SK-N-SH (cell line): Measurements from ENCODE around the gene UCKL1. TPM values are rescaled to one million over a fixed set of nuclear protein-coding genes. Genes with fewer than 3 reads are reported as not detected.

Experiments
- CTCF ChIA-PET: fragments of 300-600, 350-600 bp; formaldehyde crosslinking; extraction: SDS; loops from one replicate; lab custom pipeline; 2021; lab: Yijun Ruan, JAX
- POLR2A ChIA-PET: fragments of 350-600 bp; sonication (Branson Sonifier 250); formaldehyde crosslinking; extraction: SDS; loops from one replicate; lab custom pipeline; 2020; ENCODE audit warnings: antibody characterized with exemption, inconsistent platforms; lab: Yijun Ruan, JAX
- DNase-seq: peaks from one replicate; pipeline ENCODE4 v3.0.0; 2012
- H2AFZ ChIP-seq: fragments of 200-600 bp; sonication (generic); 2 replicates; pipeline ENCODE4 v1.8.1; 2016; ENCODE audit warnings: antibody characterized with exemption, mild to moderate bottlenecking, low read depth
- H3F3A ChIP-seq: fragments of 200-600 bp; sonication (generic); replicated peaks from 2 replicates; pipeline ENCODE3; 2016; ENCODE audit warnings: antibody characterized with exemption, mild to moderate bottlenecking; ENCODE audit not compliant: insufficient read depth
- H3K27ac ChIP-seq, 2 experiments: fragments of 200-500 bp in 1 of 2; fragments of 200-600 bp in 1 of 2; sonication (Bioruptor generic) in 1 of 2; sonication (generic), shearing (Covaris generic) in 1 of 2; 2 replicates each; pipeline versions ENCODE4 v1.5.1 to v1.6.1; 2014 to 2016; ENCODE audit warnings: low read depth in 2 of 2, inconsistent platforms in 1 of 2, low read length in 1 of 2, mild to moderate bottlenecking in 1 of 2, mixed read lengths in 1 of 2
- H3K27me3 ChIP-seq: fragments of 200-600 bp; sonication (generic), shearing (Covaris generic); 2 replicates; pipeline ENCODE4 v1.6.1; 2016; ENCODE audit warnings: mixed run types; ENCODE audit not compliant: insufficient read depth
- H3K36me3 ChIP-seq, 2 experiments: fragments of 200-500 bp in 1 of 2; fragments of 200-600 bp in 1 of 2; sonication (Bioruptor generic) in 1 of 2; sonication (generic) in 1 of 2; replicated peaks in 1 of 2; 2 replicates each; pipeline versions ENCODE3 to v1.5.1; 2014 to 2016; ENCODE audit warnings: low read length in 1 of 2, mild to moderate bottlenecking in 1 of 2; ENCODE audit not compliant: insufficient read depth in 2 of 2, control insufficient read depth in 1 of 2
- H3K4me1 ChIP-seq, 2 experiments: fragments of 200-500 bp in 1 of 2; fragments of 200-600 bp in 1 of 2; sonication (Bioruptor generic) in 1 of 2; sonication (generic), shearing (Covaris generic) in 1 of 2; 2 replicates each; pipeline versions ENCODE4 v1.5.1 to v1.6.1; 2014 to 2016; ENCODE audit warnings: low read depth in 1 of 2, low read length in 1 of 2, mixed run types in 1 of 2; ENCODE audit not compliant: insufficient read depth in 2 of 2, control insufficient read depth in 1 of 2
- H3K4me2 ChIP-seq: fragments of 200-600 bp; sonication (generic), shearing (Covaris generic); 2 replicates; pipeline ENCODE4 v1.6.1; 2017; ENCODE audit warnings: mixed run types
- H3K4me3 ChIP-seq, 2 experiments: fragments of 200-500 bp in 1 of 2; fragments of 200-600 bp in 1 of 2; sonication (Bioruptor generic) in 1 of 2; sonication (generic), shearing (Covaris generic) in 1 of 2; 2 replicates each; pipeline versions ENCODE4 v1.5.1 to v1.8.1; 2014 to 2016; ENCODE audit warnings: low read depth in 2 of 2, inconsistent platforms in 1 of 2, low read length in 1 of 2, mild to moderate bottlenecking in 1 of 2, mixed read lengths in 1 of 2, moderate library complexity in 1 of 2
- H3K79me2 ChIP-seq: fragments of 200-600 bp; sonication (generic); 2 replicates; pipeline ENCODE4 v1.8.1; 2017; ENCODE audit warnings: mild to moderate bottlenecking; ENCODE audit not compliant: insufficient read depth
- H3K9ac ChIP-seq: fragments of 200-600 bp; sonication (generic); 2 replicates; pipeline ENCODE4 v1.6.1; 2017; ENCODE audit warnings: mixed run types
- H3K9me2 ChIP-seq: fragments of 200-600 bp; sonication (generic); 2 replicates; pipeline ENCODE4 v1.6.1; 2017; ENCODE audit warnings: mixed run types
- H3K9me3 ChIP-seq: fragments of 200-600 bp; sonication (generic); 2 replicates; pipeline ENCODE4 v1.6.1; 2017; ENCODE audit warnings: mixed run types, mild to moderate bottlenecking, moderate library complexity
- H4K20me1 ChIP-seq: fragments of 200-600 bp; sonication (generic); 2 replicates; pipeline ENCODE4 v1.6.1; 2017; ENCODE audit warnings: mild to moderate bottlenecking, mixed run types; ENCODE audit not compliant: insufficient read depth
- CHD2 ChIP-seq: fragments of 150-350 bp; IDR thresholded peaks from 2 replicates; pipeline ENCODE4 v1.6.1; 2018; ENCODE audit warnings: low read length; ENCODE audit not compliant: partially characterized antibody
- EP300 ChIP-seq, 2 experiments: IDR thresholded peaks; 2 replicates each; pipeline versions ENCODE4 v1.4.0 to v1.6.1; 2012; ENCODE audit warnings: borderline replicate concordance in 1 of 2, low read depth in 1 of 2, low read length in 1 of 2
- FOXJ3 ChIP-seq: sonication (generic); formaldehyde crosslinking; IDR thresholded peaks from 2 replicates; pipeline ENCODE4 v1.5.1; 2020; ENCODE audit warnings: mild to moderate bottlenecking, missing genetic modification reagents
- FOXM1 ChIP-seq: IDR thresholded peaks from 2 replicates; pipeline ENCODE4 v1.4.0; 2012; ENCODE audit warnings: low read depth, mild to moderate bottlenecking
- GABPA ChIP-seq: IDR thresholded peaks from 2 replicates; pipeline ENCODE4 v1.4.0; 2012; ENCODE audit warnings: low read depth, mild to moderate bottlenecking
- GATA2 ChIP-seq: sonication (generic); formaldehyde crosslinking; IDR thresholded peaks from 2 replicates; pipeline ENCODE4 v1.5.0; 2020; ENCODE audit warnings: mild to moderate bottlenecking, missing genetic modification reagents
- MEF2A ChIP-seq: IDR thresholded peaks from 2 replicates; pipeline ENCODE4 v1.4.0; 2012; ENCODE audit warnings: low read depth, borderline replicate concordance
- NFIC ChIP-seq: IDR thresholded peaks from 2 replicates; pipeline ENCODE4 v1.4.0; 2012; ENCODE audit warnings: borderline replicate concordance
- POLR2AphosphoS5 ChIP-seq: IDR thresholded peaks from 2 replicates; pipeline ENCODE4 v1.6.1; 2012; ENCODE audit warnings: low read depth, low read length
- RXRA ChIP-seq: IDR thresholded peaks from 2 replicates; pipeline ENCODE4 v1.4.0; 2012; ENCODE audit warnings: low read depth, mild to moderate bottlenecking, borderline replicate concordance
- SMC3 ChIP-seq: IDR thresholded peaks from 2 replicates; pipeline ENCODE4 v1.6.1; 2012; ENCODE audit warnings: low read depth, low read length, improper control_type of control experiment
- TAF1 ChIP-seq: IDR thresholded peaks from 2 replicates; pipeline ENCODE4 v1.6.1; 2012; ENCODE audit warnings: low read depth, mild to moderate bottlenecking, low read length, moderate library complexity, borderline replicate concordance
- TCF12 ChIP-seq: IDR thresholded peaks from 2 replicates; pipeline ENCODE4 v1.4.0; 2012
- TEAD4 ChIP-seq: IDR thresholded peaks from 2 replicates; pipeline ENCODE4 v1.4.0; 2012; ENCODE audit warnings: mild to moderate bottlenecking, borderline replicate concordance; ENCODE audit not compliant: insufficient read depth
- YY1 ChIP-seq: IDR thresholded peaks from 2 replicates; pipeline ENCODE4 v1.4.0; 2012; ENCODE audit warnings: low read depth, mild to moderate bottlenecking
- ZBTB33 ChIP-seq: IDR thresholded peaks from 2 replicates; pipeline ENCODE4 v1.4.0; 2012; ENCODE audit warnings: low read depth, borderline replicate concordance
- WGBS: methylation state at CpG from one replicate; pipeline ENCODE4 v1.1.6; 2017; ENCODE audit warnings: low lambda C conversion rate; 5-methylcytosine and 5-hydroxymethylcytosine counted together
- polyA plus RNA-seq, 3 experiments: library from polyadenylated mRNA; depleted of rRNA; stranded (reverse); fragments of >200 nt; gene quantifications; 2 replicates each; pipeline ENCODE4 v1.2.3, GENCODE V29; 2012
- TF ChIP-seq, protein P1 (sequence below): fragments of 150-350 bp; IDR thresholded peaks from 2 replicates; pipeline ENCODE4 v1.6.1; 2016; ENCODE audit warnings: mild to moderate bottlenecking, low read depth, low read length

Gene UCKL1
- polyA plus RNA-seq, 1 of the 3 experiments (the other 2 are of a cell fraction), result 71.6 TPM

GRCh38 chr20:63941282-63942081, 14.7 kb downstream of the UCKL1 start:
- no peak overlapping the region for H3K9ac ChIP-seq
- POLR2A ChIA-PET, result no interaction called here
- H2AFZ ChIP-seq, result no peak overlapping the region
- peaks cover 8% of the 10 kb centered on the region for H3F3A ChIP-seq
- H3K36me3 ChIP-seq, result peaks cover 0 to 54% of the 10 kb centered on the region in 2 experiments
- CTCF ChIA-PET, result interaction anchor here (2.4 kb wide), 1 partner anchor 166 kb away, joined by 10 read pairs; no protein-coding TSS in a partner anchor
- no peaks in the 10 kb centered on the region for H3K9me3 ChIP-seq
- H3K4me2 ChIP-seq, result no peak overlapping the region
- H3K79me2 ChIP-seq, result peaks cover 6% of the 10 kb centered on the region; the same call in 1 of the 2 replicates
- no peak overlapping the region for H3K4me3 ChIP-seq
- H3K9me2 ChIP-seq, result no peaks in the 10 kb centered on the region
- no peak for TF ChIP-seq SMC3
- no peak for TF ChIP-seq EP300 (IDR thresholded peaks at IDR 0.05; ENCODE audit: borderline replicate concordance in 1 of 2, low read depth in 1 of 2, low read length in 1 of 2)
- no peak for TF ChIP-seq CHD2
- no peak for TF ChIP-seq FOXM1
- TF ChIP-seq RXRA, result no peak
- no peak for TF ChIP-seq GABPA
- TF ChIP-seq POLR2AphosphoS5, result no peak
- no peak for TF ChIP-seq YY1
- no peak for TF ChIP-seq TCF12
- TF ChIP-seq TEAD4, result no peak
- TF ChIP-seq MEF2A, result no peak
- no peak for TF ChIP-seq GATA2 (CRISPR knock-in tag)
- no peak for TF ChIP-seq FOXJ3 (CRISPR knock-in tag)
- TF ChIP-seq ZBTB33, result no peak
- TF ChIP-seq TAF1, result no peak
- TF ChIP-seq, protein P1, sequence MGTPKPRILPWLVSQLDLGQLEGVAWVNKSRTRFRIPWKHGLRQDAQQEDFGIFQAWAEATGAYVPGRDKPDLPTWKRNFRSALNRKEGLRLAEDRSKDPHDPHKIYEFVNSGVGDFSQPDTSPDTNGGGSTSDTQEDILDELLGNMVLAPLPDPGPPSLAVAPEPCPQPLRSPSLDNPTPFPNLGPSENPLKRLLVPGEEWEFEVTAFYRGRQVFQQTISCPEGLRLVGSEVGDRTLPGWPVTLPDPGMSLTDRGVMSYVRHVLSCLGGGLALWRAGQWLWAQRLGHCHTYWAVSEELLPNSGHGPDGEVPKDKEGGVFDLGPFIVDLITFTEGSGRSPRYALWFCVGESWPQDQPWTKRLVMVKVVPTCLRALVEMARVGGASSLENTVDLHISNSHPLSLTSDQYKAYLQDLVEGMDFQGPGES, result no peak
- TF ChIP-seq NFIC, result no peak
- H3K27me3 ChIP-seq, result no peaks in the 10 kb centered on the region
- H4K20me1 ChIP-seq, result peaks cover 47% of the 10 kb centered on the region
- no peak overlapping the region for H3K27ac ChIP-seq
- H3K4me1 ChIP-seq, result no peaks in the 10 kb centered on the region; a peak in 1 of 4 replicates
- no peak for DNase-seq
- 94% methylated on average over 35 of the region's 39 CpGs for WGBS
